WTC11 (cell line): ENCODE data around the gene TBCB. TPM values are rescaled to one million over a fixed set of nuclear protein-coding genes. Genes with fewer than 3 reads are reported as not detected.

Experiments
- ATAC-seq: fragments of 200-7000 bp; cut with Tn5 transposase; 2 replicates; pipeline ENCODE4 v1.10.0; 2021; ENCODE audit warnings: mild to moderate bottlenecking, moderate library complexity
- CTCF ChIA-PET: fragments of 300-600 bp; sonication (Branson Sonifier 250); formaldehyde crosslinking; loops from one replicate; lab custom pipeline; 2021; ENCODE audit warnings: antibody characterized with exemption; lab: Charles Lee
- POLR2A ChIA-PET: fragments of 350-600 bp; sonication (Branson Sonifier 250); formaldehyde crosslinking; loops from one replicate; lab custom pipeline; 2021; ENCODE audit warnings: antibody characterized with exemption; lab: Charles Lee
- DNase-seq: peaks from one replicate; pipeline ENCODE4 v3.0.0; 2021; ENCODE audit warnings: low spot score
- H3K27ac Mint-ChIP-seq: 2 replicates; pipeline ENCODE4 v1.8.0; 2021; ENCODE audit warnings: mixed read lengths
- H3K27me3 Mint-ChIP-seq: 2 replicates; pipeline ENCODE4 v1.8.0; 2021; ENCODE audit warnings: low read depth, mild to moderate bottlenecking, moderate library complexity, mixed read lengths
- H3K36me3 Mint-ChIP-seq: 2 replicates; pipeline ENCODE4 v1.8.0; 2021; ENCODE audit warnings: mixed read lengths
- H3K4me1 Mint-ChIP-seq: 2 replicates; pipeline ENCODE4 v1.8.0; 2022; ENCODE audit warnings: mixed read lengths
- H3K4me3 Mint-ChIP-seq: 2 replicates; pipeline ENCODE4 v1.8.0; 2021; ENCODE audit warnings: mild to moderate bottlenecking, moderate library complexity, mixed read lengths
- H3K9me3 Mint-ChIP-seq: 2 replicates; pipeline ENCODE4 v1.8.0; 2021; ENCODE audit warnings: mixed read lengths
- ATF1 ChIP-seq: sonication (generic); formaldehyde crosslinking; IDR thresholded peaks from 2 replicates; pipeline ENCODE4 v1.8.1; 2023; ENCODE audit warnings: mild to moderate bottlenecking, moderate library complexity, missing genetic modification reagents
- ATF3 ChIP-seq: sonication (generic); formaldehyde crosslinking; conservative IDR thresholded peaks from 2 replicates; pipeline ENCODE4 v1.8.1; 2022; ENCODE audit warnings: mild to moderate bottlenecking, missing genetic modification reagents
- ATF6 ChIP-seq: sonication (generic); formaldehyde crosslinking; IDR thresholded peaks from 2 replicates; pipeline ENCODE4 v1.8.1; 2023; ENCODE audit warnings: mild to moderate bottlenecking, missing genetic modification reagents
- GABPB1 ChIP-seq: sonication (generic); formaldehyde crosslinking; IDR thresholded peaks from 2 replicates; pipeline ENCODE4 v1.8.1; 2023; ENCODE audit warnings: mild to moderate bottlenecking, missing genetic modification reagents
- HMGXB4 ChIP-seq: sonication (generic); formaldehyde crosslinking; IDR thresholded peaks from 2 replicates; pipeline ENCODE4 v1.8.1; 2023; ENCODE audit warnings: mild to moderate bottlenecking, moderate library complexity, missing genetic modification reagents
- MAX ChIP-seq: sonication (generic); formaldehyde crosslinking; IDR thresholded peaks from 2 replicates; pipeline ENCODE4 v1.8.0; 2022; ENCODE audit warnings: mild to moderate bottlenecking, missing genetic modification reagents
- NR1H2 ChIP-seq: sonication (generic); formaldehyde crosslinking; IDR thresholded peaks from 2 replicates; pipeline ENCODE4 v1.9.0; 2021; ENCODE audit warnings: mild to moderate bottlenecking, moderate library complexity, missing genetic modification reagents
- PRDM15 ChIP-seq: sonication (generic); formaldehyde crosslinking; IDR thresholded peaks from 2 replicates; pipeline ENCODE4 v1.8.0; 2022; ENCODE audit warnings: missing genetic modification reagents
- SOX15 ChIP-seq: fragments of 250-450 bp; sonication (Bioruptor Pico); IDR thresholded peaks from 2 replicates; pipeline ENCODE4 v1.9.0; 2021; ENCODE audit warnings: mild to moderate bottlenecking
- TEAD4 ChIP-seq: sonication (generic); formaldehyde crosslinking; IDR thresholded peaks from 2 replicates; pipeline ENCODE4 v1.8.0; 2022; ENCODE audit warnings: mild to moderate bottlenecking, missing genetic modification reagents
- ZBTB21 ChIP-seq: sonication (generic); formaldehyde crosslinking; IDR thresholded peaks from 2 replicates; pipeline ENCODE4 v1.8.1; 2023; ENCODE audit warnings: mild to moderate bottlenecking, missing genetic modification reagents, borderline replicate concordance
- ZNF121 ChIP-seq: sonication (generic); formaldehyde crosslinking; IDR thresholded peaks from 2 replicates; pipeline ENCODE4 v1.8.0; 2023; ENCODE audit warnings: missing genetic modification reagents
- ZNF396 ChIP-seq: fragments of 250-450 bp; sonication (Bioruptor Pico); IDR thresholded peaks from 2 replicates; pipeline ENCODE4 v1.8.0; 2021; ENCODE audit warnings: mild to moderate bottlenecking, moderate library complexity, borderline replicate concordance
- ZNF416 ChIP-seq: fragments of 250-450 bp; sonication (Bioruptor Pico); IDR thresholded peaks from 2 replicates; pipeline ENCODE4 v1.9.0; 2021; ENCODE audit warnings: mild to moderate bottlenecking, inconsistent platforms
- ZNF425 ChIP-seq: fragments of 250-450 bp; sonication (Bioruptor Pico); conservative IDR thresholded peaks from 2 replicates; pipeline ENCODE4 v1.9.0; 2021; ENCODE audit warnings: mild to moderate bottlenecking
- ZNF532 ChIP-seq: fragments of 250-450 bp; sonication (Bioruptor Pico); IDR thresholded peaks from 2 replicates; pipeline ENCODE4 v1.9.0; 2021; ENCODE audit warnings: mild to moderate bottlenecking, borderline replicate concordance
- ZNF671 ChIP-seq: fragments of 250-450 bp; sonication (Bioruptor Pico); IDR thresholded peaks from 2 replicates; pipeline ENCODE4 v1.8.0; 2021; ENCODE audit warnings: mild to moderate bottlenecking
- total RNA-seq: library from RNA; stranded (reverse); gene quantifications from 3 replicates; pipeline ENCODE4 v1.2.3, GENCODE V29; 2021
- TF ChIP-seq, protein P1 (sequence below): fragments of 250-450 bp; sonication (Bioruptor Pico); IDR thresholded peaks from 2 replicates; pipeline ENCODE4 v1.9.0; 2021; ENCODE audit warnings: moderate library complexity, mild to moderate bottlenecking, inconsistent platforms, borderline replicate concordance

Gene TBCB
- total RNA-seq, 1 experiment from 2014 or later, result 182 TPM

- Mint-ChIP-seq H3K4me3 (no peak overlapping the region), H3K27me3 (no peaks in the 10 kb centered on the region)
- POLR2A ChIA-PET, result no interaction called here
- TF ChIP-seq TEAD4, result no peak
- TF ChIP-seq ZNF121, result peak; percentile 74
- TF ChIP-seq NR1H2, result no peak
- TF ChIP-seq GABPB1, result no peak
- TF ChIP-seq, all 79 proteins: peak for 1
- Mint-ChIP-seq H3K27ac (no peak overlapping the region), H3K4me1 (no peaks in the 10 kb centered on the region), H3K9me3 (no peaks in the 10 kb centered on the region), H3K36me3 (peaks cover 28% of the 10 kb centered on the region)
- CTCF ChIA-PET, result no interaction called here
- DNase-seq (no peak), ATAC-seq (no peak)
Observed at GRCh38 chr19:36101550-36102327, 13.5 kb upstream of the TBCB start.

GRCh38 chr19:36103040-36103626 is 12.1 kb upstream of the TBCB start:
- Mint-ChIP-seq H3K4me1 (no peaks in the 10 kb centered on the region), H3K36me3 (peaks cover 21% of the 10 kb centered on the region), H3K27me3 (no peaks in the 10 kb centered on the region), H3K4me3 (no peak overlapping the region), H3K27ac (no peak overlapping the region), H3K9me3 (no peaks in the 10 kb centered on the region)
- POLR2A ChIA-PET, result no interaction called here
- CTCF ChIA-PET, result interaction anchor here (1.0 kb wide), 1 partner anchor 126 kb away, joined by 3 read pairs; no protein-coding TSS in a partner anchor
- DNase-seq (no peak), ATAC-seq (no peak)
- TF ChIP-seq ZNF396 (CRISPR knock-in tag), result no peak
- TF ChIP-seq ZBTB21 (CRISPR knock-in tag), result no peak
- no peak for TF ChIP-seq SOX15 (CRISPR knock-in tag)
- TF ChIP-seq ATF6 (CRISPR knock-in tag), result no peak
- TF ChIP-seq MAX (CRISPR knock-in tag), result no peak
- TF ChIP-seq, protein P1, sequence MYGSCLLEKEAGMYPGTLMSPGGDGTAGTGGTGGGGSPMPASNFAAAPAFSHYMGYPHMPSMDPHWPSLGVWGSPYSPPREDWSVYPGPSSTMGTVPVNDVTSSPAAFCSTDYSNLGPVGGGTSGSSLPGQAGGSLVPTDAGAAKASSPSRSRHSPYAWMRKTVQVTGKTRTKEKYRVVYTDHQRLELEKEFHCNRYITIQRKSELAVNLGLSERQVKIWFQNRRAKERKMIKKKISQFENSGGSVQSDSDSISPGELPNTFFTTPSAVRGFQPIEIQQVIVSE, result no peak
- no peak for TF ChIP-seq ZNF671 (CRISPR knock-in tag)
- no peak for TF ChIP-seq ZNF532 (CRISPR knock-in tag)
- no peak for TF ChIP-seq ATF3
- TF ChIP-seq ZNF425 (CRISPR knock-in tag), result no peak
- no peak for TF ChIP-seq PRDM15 (CRISPR knock-in tag)
- no peak for TF ChIP-seq HMGXB4 (CRISPR knock-in tag)
- no peak for TF ChIP-seq ATF1 (CRISPR knock-in tag)
- TF ChIP-seq ZNF416, result no peak
